ENCODE data around the gene MTFR2. TPM values are rescaled to one million over a fixed set of nuclear protein-coding genes. Genes with fewer than 3 reads are reported as not detected.
A peak's percentile ranks its signal among the peaks of the same experiment; 100 is the strongest.

Gene MTFR2
- total and polyA plus RNA-seq, 2 of the 13 experiments (the other 11 are each of a cell fraction or from before 2014, with no cell fraction given), result 6.7 to 10.7 TPM

- TF ChIP-seq ZC3H13 (CRISPR knock-in tag; IDR thresholded peaks at IDR 0.05), result no peak
- 0 out of 2 replicates have a peak, but pooled peaks have one; percentile 81 for TF ChIP-seq ZNF564 (CRISPR knock-in tag; IDR thresholded peaks at IDR 0.05)
- TF ChIP-seq ZNF281 (CRISPR knock-in tag; IDR thresholded peaks at IDR 0.05; ENCODE audit: borderline replicate concordance), result no peak
- 0 out of 2 replicates have a peak, but pooled peaks have one; percentile 17 for TF ChIP-seq CERS6 (CRISPR knock-in tag; IDR thresholded peaks at IDR 0.05)
- TF ChIP-seq POLR2AphosphoS2 (IDR thresholded peaks at IDR 0.05; ENCODE audit: low read depth, low read length), result peak; percentile 89; the same call in 1 of the 2 replicates
- TF ChIP-seq ZNF260 (CRISPR knock-in tag; IDR thresholded peaks at IDR 0.05; ENCODE audit: borderline replicate concordance, low read depth), result no peak
- TF ChIP-seq ZNF879 (CRISPR knock-in tag; IDR thresholded peaks at IDR 0.05), result no peak
- no peak for TF ChIP-seq ZNF639 (CRISPR knock-in tag; conservative IDR thresholded peaks at IDR 0.05)
- no peak for TF ChIP-seq NFE2L2 (IDR thresholded peaks at IDR 0.05; ENCODE audit: low read length)
- TF ChIP-seq GPBP1L1 (CRISPR knock-in tag; IDR thresholded peaks at IDR 0.05), result no peak
- TF ChIP-seq POGZ (CRISPR knock-in tag; IDR thresholded peaks at IDR 0.05), result no peak; the same call in 1 of the 2 replicates
- TF ChIP-seq, protein P1, sequence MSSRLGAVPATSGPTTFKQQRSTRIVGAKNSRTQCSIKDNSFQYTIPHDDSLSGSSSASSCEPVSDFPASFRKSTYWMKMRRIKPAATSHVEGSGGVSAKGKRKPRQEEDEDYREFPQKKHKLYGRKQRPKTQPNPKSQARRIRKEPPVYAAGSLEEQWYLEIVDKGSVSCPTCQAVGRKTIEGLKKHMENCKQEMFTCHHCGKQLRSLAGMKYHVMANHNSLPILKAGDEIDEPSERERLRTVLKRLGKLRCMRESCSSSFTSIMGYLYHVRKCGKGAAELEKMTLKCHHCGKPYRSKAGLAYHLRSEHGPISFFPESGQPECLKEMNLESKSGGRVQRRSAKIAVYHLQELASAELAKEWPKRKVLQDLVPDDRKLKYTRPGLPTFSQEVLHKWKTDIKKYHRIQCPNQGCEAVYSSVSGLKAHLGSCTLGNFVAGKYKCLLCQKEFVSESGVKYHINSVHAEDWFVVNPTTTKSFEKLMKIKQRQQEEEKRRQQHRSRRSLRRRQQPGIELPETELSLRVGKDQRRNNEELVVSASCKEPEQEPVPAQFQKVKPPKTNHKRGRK (CRISPR knock-in tag; IDR thresholded peaks at IDR 0.05), result no peak
- 0 out of 2 replicates have a peak, but pooled peaks have one; percentile 9 for TF ChIP-seq PRDM10 (CRISPR knock-in tag; IDR thresholded peaks at IDR 0.05; ENCODE audit: low read depth)
- TF ChIP-seq SYNCRIP (IDR thresholded peaks at IDR 0.05; ENCODE audit: insufficient read depth, low read depth, low read length), result no peak
- TF ChIP-seq ZNF354B (CRISPR knock-in tag; IDR thresholded peaks at IDR 0.05), result peak; percentile 84; the same call in 1 of the 2 replicates
- TF ChIP-seq TBX3 (IDR thresholded peaks at IDR 0.05; ENCODE audit: borderline replicate concordance), result peak; percentile 89
These were observed 38.6 kb upstream of the MTFR2 start (continued) for GRCh38 chr6:136288566-136289326.

Data from HepG2 (cell line).